Large intestine (tissue), 3 donors: ENCODE data around the gene ABHD16A. TPM values are rescaled to one million over a fixed set of nuclear protein-coding genes. Genes with fewer than 3 reads are reported as not detected.

ENCODE experiments used
- DNase-seq, 2 donors: peaks; one replicate each; pipeline versions ENCODE4 v3.0.0 to v3.0.0-alpha.2; 2013
- H3K27ac ChIP-seq: one replicate; pipeline ENCODE4 v1.5.1; 2013; ENCODE audit warnings: low read length
- H3K27me3 ChIP-seq: 2 replicates; pipeline ENCODE4 v1.6.1; 2013; ENCODE audit warnings: low read length; ENCODE audit not compliant: control insufficient read depth, insufficient read depth
- H3K36me3 ChIP-seq: 2 replicates; pipeline ENCODE4 v1.6.1; 2013; ENCODE audit warnings: low read length; ENCODE audit not compliant: control insufficient read depth, insufficient read depth
- H3K4me1 ChIP-seq: one replicate; pipeline ENCODE4 v1.6.1; 2013; ENCODE audit warnings: low read length; ENCODE audit not compliant: control insufficient read depth, insufficient read depth
- H3K4me3 ChIP-seq: one replicate; pipeline ENCODE4 v1.5.1; 2013; ENCODE audit warnings: low read length
- H3K9me3 ChIP-seq: one replicate; pipeline ENCODE4 v1.6.1; 2013; ENCODE audit warnings: mild to moderate bottlenecking, low read depth, low read length, moderate library complexity; ENCODE audit not compliant: control insufficient read depth
- WGBS: methylation state at CpG from one replicate; pipeline ENCODE4 v1.1.5; 2013; ENCODE audit warnings: low lambda C conversion rate; ENCODE audit not compliant: insufficient coverage; 5-methylcytosine and 5-hydroxymethylcytosine counted together
- polyA plus RNA-seq: library from polyadenylated mRNA; unstranded; fragments of 120-200 nt; gene quantifications from one replicate; pipeline ENCODE4 v1.2.1, GENCODE V29; 2013

ABHD16A gene
- polyA plus RNA-seq, 1 donor = 62.5 TPM

DNA sequence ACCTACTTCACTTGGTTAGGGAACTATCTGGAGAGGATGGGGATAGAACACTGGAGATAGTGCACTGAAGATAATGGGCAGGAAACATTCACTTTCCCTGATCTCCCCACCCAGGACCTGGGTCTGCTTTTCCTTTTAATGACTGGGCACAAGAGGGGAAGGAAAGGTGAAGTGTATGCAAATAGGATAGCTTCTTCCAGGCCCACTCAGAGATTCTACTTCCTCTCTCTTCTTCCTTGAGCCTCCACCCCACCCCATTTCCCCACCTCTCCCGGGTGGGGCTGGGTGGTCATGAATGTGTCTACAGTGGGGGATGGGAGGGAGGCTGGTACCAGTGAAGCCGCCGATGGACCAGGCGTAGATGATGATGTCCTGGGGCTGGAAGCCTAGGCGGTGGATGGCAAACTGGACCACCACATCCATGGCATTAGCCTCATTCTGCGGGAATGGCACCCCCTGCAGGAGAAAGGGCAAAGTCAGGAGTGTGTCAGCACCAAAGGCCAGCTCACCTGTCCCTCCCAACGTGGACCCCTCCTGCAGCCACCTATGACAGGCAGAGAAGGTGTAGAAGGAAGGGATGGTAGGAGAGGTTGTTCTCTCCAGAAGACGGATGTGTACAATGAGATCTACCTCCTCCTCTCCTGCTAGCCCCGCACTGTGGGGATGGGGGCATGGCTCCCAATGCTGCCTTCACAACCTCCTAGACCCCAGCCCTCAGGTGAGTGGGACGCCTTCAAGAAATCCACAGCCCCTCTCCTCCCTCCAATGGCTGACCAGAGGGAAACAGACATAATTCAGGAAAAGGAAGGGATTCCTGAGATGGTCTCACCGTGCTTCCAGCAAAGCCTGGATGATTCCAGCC, 13.6 kb downstream of the ABHD16A start:
- WGBS = 60% methylated on average over 1 of the region's 11 CpGs
- no peak overlapping the region for H3K4me3 ChIP-seq
- H3K27me3 ChIP-seq = no peaks in the 10 kb centered on the region
- peaks cover 13% of the 10 kb centered on the region for H3K4me1 ChIP-seq
- no peak for DNase-seq
- H3K9me3 ChIP-seq = peaks cover 2% of the 10 kb centered on the region
- no peak overlapping the region for H3K27ac ChIP-seq
- H3K36me3 ChIP-seq = peaks cover 82% of the 10 kb centered on the region

DNA sequence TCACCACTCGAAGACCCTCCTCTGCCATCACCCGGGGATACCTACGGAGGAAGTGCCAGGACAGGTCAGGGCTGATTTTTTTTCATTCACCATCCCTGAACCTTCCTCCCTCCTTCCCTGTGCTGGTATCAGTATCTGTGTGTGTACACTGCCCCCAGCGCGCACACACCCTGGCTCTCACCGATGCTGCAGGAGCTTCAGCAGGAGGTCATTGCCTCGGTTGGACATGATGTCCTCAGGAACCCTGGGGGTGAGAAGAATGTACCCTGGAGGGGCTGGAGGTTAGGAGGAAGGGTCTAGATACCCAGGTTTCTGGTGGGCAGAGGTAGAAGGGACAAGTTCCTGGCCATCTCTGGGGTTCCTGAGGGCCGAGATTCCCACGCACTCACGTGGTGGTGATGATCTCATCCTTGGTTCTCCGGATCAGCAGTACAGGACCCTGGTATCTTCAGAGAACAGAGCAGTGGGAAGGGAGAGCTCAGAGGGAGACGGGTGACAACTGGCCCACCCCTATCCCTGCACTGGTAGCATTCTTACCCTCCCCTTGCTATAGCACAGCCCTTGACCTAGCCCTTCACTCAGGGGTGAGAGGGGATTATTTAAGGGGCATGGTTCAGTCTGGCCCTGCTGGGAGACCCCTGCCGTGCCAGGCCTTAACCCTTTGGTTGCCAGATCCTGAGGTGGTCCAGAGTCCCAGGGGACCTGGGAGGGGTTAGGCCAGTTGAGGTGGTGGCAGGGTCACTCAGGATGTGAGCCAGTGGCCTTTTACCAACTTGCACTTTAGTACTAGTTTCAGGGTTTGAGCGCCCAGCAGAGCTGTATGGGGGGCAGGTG, 15.0 kb downstream of the ABHD16A start:
- Histone ChIP-seq H3K9me3 (peaks cover 2% of the 10 kb centered on the region), H3K36me3 (peaks cover 68% of the 10 kb centered on the region), H3K4me1 (peaks cover 18% of the 10 kb centered on the region), H3K27me3 (no peaks in the 10 kb centered on the region), H3K4me3 (no peak overlapping the region), H3K27ac (no peak overlapping the region)
- no peak for DNase-seq
- WGBS = no CpG with 5 or more reads among the region's 14 CpGs

DNA sequence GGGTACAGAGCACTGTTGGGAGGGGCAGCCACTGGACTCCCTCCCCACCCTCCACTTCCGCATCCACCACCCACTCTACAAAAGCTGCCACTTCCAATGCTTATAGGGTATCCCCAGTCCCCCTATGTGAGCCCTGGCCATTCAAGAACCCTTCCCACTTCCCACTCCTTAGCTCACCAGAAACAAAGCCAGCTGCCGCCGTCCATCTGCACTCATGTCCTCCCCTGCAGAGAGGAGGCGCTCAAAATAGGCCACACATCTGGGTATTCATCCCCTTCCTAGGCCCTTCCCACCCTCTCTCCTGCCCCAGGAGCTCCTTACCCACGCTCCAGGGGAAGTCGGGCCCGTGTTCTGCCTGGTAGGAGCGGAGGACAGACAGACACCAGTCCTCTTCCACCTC, 15.8 kb downstream of the ABHD16A start:
- Histone ChIP-seq H3K4me3 (no peak overlapping the region), H3K9me3 (no peaks in the 10 kb centered on the region), H3K27me3 (no peaks in the 10 kb centered on the region), H3K4me1 (peaks cover 18% of the 10 kb centered on the region), H3K36me3 (peaks cover 60% of the 10 kb centered on the region), H3K27ac (no peak overlapping the region)
- DNase-seq = no peak
- no CpG with 5 or more reads among the region's 8 CpGs for WGBS

DNA sequence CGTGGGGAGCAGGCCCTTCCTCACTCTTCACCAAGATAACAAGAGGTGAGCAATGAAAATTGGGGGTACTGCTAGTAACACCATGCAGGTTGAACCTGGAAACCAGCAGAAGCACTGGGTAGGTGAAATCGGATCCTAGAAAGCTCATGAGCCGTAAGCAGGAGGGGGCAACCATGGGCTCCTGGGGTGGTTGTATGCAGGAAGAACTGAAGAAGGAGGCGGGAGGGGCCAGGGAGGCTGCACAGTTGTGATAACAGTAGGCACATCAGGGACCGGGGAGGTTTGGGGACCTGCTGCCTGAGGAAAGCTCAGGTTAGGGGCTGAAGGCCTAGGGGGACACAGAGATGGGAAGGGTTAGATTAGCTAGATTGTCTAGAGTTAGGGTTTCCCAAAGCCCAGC, 16.6 kb downstream of the ABHD16A start:
- WGBS = no CpG with 5 or more reads among the region's 5 CpGs
- peaks cover 54% of the 10 kb centered on the region for H3K36me3 ChIP-seq

DNA sequence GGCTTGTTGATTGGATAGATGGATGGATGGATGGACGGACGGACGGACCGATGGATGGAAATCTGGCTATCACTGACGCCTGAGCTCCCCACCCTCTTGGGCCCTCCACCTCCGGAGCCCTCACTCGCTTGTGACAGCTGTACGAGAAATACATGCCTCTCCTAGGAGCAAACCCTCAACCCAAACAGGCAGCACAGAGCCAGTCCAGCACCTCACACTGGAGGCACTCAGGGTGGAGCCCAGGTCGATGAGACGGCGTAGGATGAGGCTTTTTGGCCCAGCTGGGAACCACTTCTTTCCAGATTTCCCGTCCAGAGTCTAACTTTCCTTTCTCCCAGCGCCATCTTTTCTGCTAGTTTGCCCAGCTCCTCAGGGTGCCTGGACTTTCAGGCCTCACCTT, 19.5 kb downstream of the ABHD16A start:
- Histone ChIP-seq H3K4me1 (peaks cover 15% of the 10 kb centered on the region), H3K9me3 (no peaks in the 10 kb centered on the region), H3K4me3 (peak overlapping the region; percentile 51), H3K36me3 (peaks cover 27% of the 10 kb centered on the region), H3K27me3 (no peaks in the 10 kb centered on the region), H3K27ac (peak overlapping the region; percentile 78)
- WGBS = no CpG with 5 or more reads among the region's 13 CpGs
- DNase-seq = peak in 1 of 2 donors; percentile 47

More for the DNA sequence above, 16.6 kb downstream of the ABHD16A start:
- no peaks in the 10 kb centered on the region for H3K9me3 ChIP-seq
- H3K27me3 ChIP-seq = no peaks in the 10 kb centered on the region
- no peak for DNase-seq
- H3K4me1 ChIP-seq = peaks cover 18% of the 10 kb centered on the region
- H3K27ac ChIP-seq = no peak overlapping the region
- H3K4me3 ChIP-seq = no peak overlapping the region

DNA sequence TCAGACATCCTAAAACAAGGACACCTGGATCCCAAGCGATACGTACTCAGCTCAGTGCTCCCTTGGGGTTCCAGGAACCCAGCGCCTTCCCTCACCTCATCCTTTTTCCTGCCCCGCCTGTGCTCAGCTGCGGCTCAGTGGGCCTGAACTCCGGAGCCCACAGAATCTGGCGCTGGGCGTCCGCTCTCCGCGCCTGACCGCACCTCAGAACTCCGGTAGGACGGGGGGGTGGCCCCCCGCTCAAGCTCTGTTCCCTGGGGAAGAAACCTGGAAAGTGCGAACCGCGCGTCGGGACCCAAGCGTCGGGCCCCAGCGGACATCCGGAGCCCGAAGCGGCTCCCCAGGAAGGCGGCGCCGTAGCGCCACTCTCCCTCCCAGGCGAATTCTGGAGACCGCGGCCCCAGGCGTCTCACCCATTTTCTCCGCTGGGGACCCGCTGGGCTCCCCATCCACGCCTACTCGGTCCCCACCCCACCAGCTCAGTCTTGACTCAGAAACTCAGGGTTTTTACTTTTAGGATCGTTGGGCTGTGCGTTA, 21.9 kb downstream of the ABHD16A start:
- Histone ChIP-seq H3K27ac (peak overlapping the region; percentile 71), H3K36me3 (peaks cover 3% of the 10 kb centered on the region), H3K9me3 (no peaks in the 10 kb centered on the region), H3K27me3 (no peaks in the 10 kb centered on the region), H3K4me1 (peaks cover 15% of the 10 kb centered on the region), H3K4me3 (peak overlapping the region; percentile 53)
- peak in 1 of 2 donors; percentile 63 for DNase-seq
- WGBS = no CpG with 5 or more reads among the region's 40 CpGs

DNA sequence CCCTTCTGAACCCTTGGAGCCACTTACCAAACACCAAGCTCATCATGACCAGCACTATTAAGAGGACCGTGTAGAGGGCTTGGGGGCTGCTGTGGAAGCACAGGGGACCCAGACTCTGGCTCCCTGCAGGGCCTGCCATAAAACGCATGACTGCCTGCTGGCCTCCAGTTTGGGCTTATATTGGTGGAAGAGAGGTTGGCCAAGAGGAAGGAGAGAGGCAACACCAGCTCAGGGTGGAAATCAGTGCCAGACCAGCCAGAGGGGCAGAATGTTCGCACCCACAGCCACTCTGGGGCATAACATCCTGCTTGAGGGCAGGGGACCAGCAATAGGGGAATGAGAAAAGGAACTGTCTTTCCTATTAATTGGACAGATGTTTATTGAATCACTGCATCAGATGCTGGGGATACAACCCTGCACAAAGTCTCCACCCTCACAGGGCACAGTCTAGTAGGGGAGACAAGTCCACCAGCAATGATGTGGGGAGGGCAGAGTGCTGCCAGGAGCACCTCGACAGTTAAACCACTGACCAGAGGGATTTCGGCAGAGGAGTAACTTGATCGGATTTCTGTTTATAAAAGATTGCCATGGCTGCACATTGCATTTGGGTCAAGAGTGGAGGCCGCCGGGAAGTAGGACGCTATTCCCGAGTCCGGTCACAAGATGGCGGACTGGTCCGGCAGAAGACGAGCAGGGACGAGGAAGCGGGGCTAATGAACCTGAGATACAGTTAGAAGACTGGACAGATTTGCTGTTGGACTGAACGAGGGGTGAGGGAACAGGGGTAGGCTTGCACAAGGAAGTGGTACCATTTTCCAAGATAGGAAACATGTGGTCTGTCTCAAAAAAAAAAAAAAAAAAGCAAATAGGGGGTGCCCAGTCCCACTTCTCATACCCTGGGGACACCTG, 22.6 kb downstream of the ABHD16A start, which contains the start of gene LY6G5C:
TSS of gene LY6G5C (minus strand) at position 842 of the 909 bp plus-strand sequence. CDS start at position 148, 694 bp downstream.
- H3K4me3 ChIP-seq = peak within 1 kb of the TSS; percentile 53
- peaks cover 15% of the 10 kb centered on the region for H3K4me1 ChIP-seq
- peak; percentile 80 to 82 for DNase-seq
- WGBS = 10% methylated on average over 2 of the region's 17 CpGs
- no peaks in the 10 kb centered on the region for H3K36me3 ChIP-seq
- no peaks in the 10 kb centered on the region for H3K27me3 ChIP-seq
- peak within 1 kb of the TSS; percentile 71 for H3K27ac ChIP-seq
- no peaks in the 10 kb centered on the region for H3K9me3 ChIP-seq

DNA sequence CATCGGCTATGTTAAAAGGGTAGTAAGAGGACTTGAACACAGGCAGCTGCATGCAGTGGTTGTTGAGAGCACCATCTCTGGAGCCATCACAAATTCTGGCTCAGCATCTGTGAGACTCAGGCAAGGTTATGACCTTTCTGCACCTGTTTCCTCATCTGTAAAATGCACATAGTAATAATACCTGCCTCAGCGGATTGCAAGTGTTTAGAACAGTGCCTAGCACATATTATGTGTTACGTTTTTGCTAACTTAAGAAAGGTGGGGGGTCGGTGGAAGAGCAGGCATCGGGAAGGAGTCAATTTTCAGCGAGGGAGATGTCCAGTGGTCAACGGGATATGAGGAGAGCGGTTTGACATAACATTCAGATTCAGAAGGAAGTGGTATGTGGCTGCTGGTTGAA, 25.2 kb downstream of the ABHD16A start:
- no peaks in the 10 kb centered on the region for H3K9me3 ChIP-seq
- no peaks in the 10 kb centered on the region for H3K27me3 ChIP-seq
- no peak overlapping the region for H3K27ac ChIP-seq
- peaks cover 8% of the 10 kb centered on the region for H3K36me3 ChIP-seq
- no peak for DNase-seq
- H3K4me3 ChIP-seq = no peak overlapping the region
- 75% methylated on average over 2 of the region's 8 CpGs for WGBS
- peaks cover 9% of the 10 kb centered on the region for H3K4me1 ChIP-seq

DNA sequence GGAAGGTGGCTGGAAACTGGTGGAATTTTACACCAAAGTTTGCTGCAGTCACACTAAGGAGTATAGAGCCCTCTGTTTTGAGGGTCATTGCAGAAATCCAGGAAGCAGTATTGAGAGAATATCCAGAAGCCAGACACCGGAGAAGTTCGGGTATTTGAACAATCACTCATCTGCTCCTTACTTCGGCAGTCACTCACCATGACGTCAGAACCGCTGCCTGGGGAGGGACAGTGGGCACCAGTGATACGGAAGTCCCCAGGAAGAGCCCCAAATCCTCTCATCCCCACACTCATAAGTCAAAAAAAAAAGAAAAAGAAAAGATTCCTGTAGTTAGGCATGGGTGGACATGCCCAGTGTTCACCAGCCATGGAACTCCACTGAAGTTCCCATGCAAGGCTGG, 26.2 kb downstream of the ABHD16A start:
- Histone ChIP-seq H3K27me3 (no peaks in the 10 kb centered on the region), H3K4me1 (peaks cover 9% of the 10 kb centered on the region), H3K27ac (no peak overlapping the region), H3K4me3 (no peak overlapping the region), H3K36me3 (peaks cover 15% of the 10 kb centered on the region), H3K9me3 (no peaks in the 10 kb centered on the region)
- WGBS = no CpG with 5 or more reads among the region's 6 CpGs
- no peak for DNase-seq
